HG02763 (cell line): ENCODE measurements around the gene ERBB4.

Experiments used
- ATAC-seq: cut with Tn5 transposase; IDR thresholded peaks from one replicate; pipeline ENCODE4 v1.9.1; 2021; ENCODE audit warnings: mild to moderate bottlenecking, moderate library complexity; ENCODE audit not compliant: unreplicated experiment

ERBB4 gene

GRCh38 chr2:212099658-212100057 lies 438.9 kb downstream of the ERBB4 start:
- no peak for ATAC-seq

- no peak for ATAC-seq
These were observed 439.6 kb downstream of the ERBB4 start for GRCh38 chr2:212098966-212099365.

- no peak for ATAC-seq
These were observed 441.6 kb downstream of the ERBB4 start for GRCh38 chr2:212097001-212097400.

GRCh38 chr2:212089873-212090272 lies 448.7 kb downstream of the ERBB4 start:
- ATAC-seq = no peak

- no peak for ATAC-seq
These were observed 450.2 kb downstream of the ERBB4 start for GRCh38 chr2:212088353-212088752.

- no peak for ATAC-seq
These were observed 455.1 kb downstream of the ERBB4 start for GRCh38 chr2:212083492-212083891.

- ATAC-seq = peak; percentile 63
These were observed 460.5 kb downstream of the ERBB4 start for GRCh38 chr2:212078103-212078502.

GRCh38 chr2:212076456-212076855 lies 462.1 kb downstream of the ERBB4 start:
- ATAC-seq = no peak

- no peak for ATAC-seq
These were observed 465.2 kb downstream of the ERBB4 start for GRCh38 chr2:212073360-212073759.

GRCh38 chr2:212066546-212066945 lies 472.1 kb downstream of the ERBB4 start:
- no peak for ATAC-seq

- no peak for ATAC-seq
These were observed 474.3 kb downstream of the ERBB4 start for GRCh38 chr2:212064318-212064717.

GRCh38 chr2:212052412-212053159 lies 486.0 kb downstream of the ERBB4 start:
- ATAC-seq = no peak

GRCh38 chr2:212050871-212051270 lies 487.7 kb downstream of the ERBB4 start:
- no peak for ATAC-seq

- ATAC-seq = no peak
These were observed 496.0 kb downstream of the ERBB4 start for GRCh38 chr2:212042562-212042961.

- no peak for ATAC-seq
These were observed 501.5 kb downstream of the ERBB4 start for GRCh38 chr2:212037062-212037461.

- no peak for ATAC-seq
These were observed 503.6 kb downstream of the ERBB4 start for GRCh38 chr2:212034841-212035585.

- no peak for ATAC-seq
These were observed 504.7 kb downstream of the ERBB4 start for GRCh38 chr2:212033888-212034287.

GRCh38 chr2:212032536-212033219 lies 505.9 kb downstream of the ERBB4 start:
- no peak for ATAC-seq

GRCh38 chr2:212032032-212032431 lies 506.6 kb downstream of the ERBB4 start:
- ATAC-seq = no peak

GRCh38 chr2:212030709-212031108 lies 507.9 kb downstream of the ERBB4 start:
- no peak for ATAC-seq

- ATAC-seq = no peak
These were observed 509.7 kb downstream of the ERBB4 start for GRCh38 chr2:212028798-212029394.
